MCF 10A (cell line): Measurements from ENCODE around the gene IQSEC1. TPM values are rescaled to one million over a fixed set of nuclear protein-coding genes. Genes with fewer than 3 reads are reported as not detected.

Source experiments
- BruUV-seq: library from RNA; stranded (reverse); fragments of 400-500 nt; replicated peaks from 2 replicates; lab custom pipeline; 2021; lab: Mats Ljungman, UMichigan
- CTCF ChIA-PET: fragments of 300-600 bp; sonication (Branson Sonifier 250); formaldehyde crosslinking; extraction: SDS; loops from one replicate; lab custom pipeline; 2021; ENCODE audit warnings: antibody characterized with exemption, inconsistent platforms; lab: Yijun Ruan, JAX
- POLR2A ChIA-PET: fragments of 300-600, 350-650 bp; sonication (Branson Sonifier 250); formaldehyde crosslinking; extraction: SDS; loops from one replicate; lab custom pipeline; 2020; ENCODE audit warnings: antibody characterized with exemption, inconsistent platforms; lab: Yijun Ruan, JAX
- DNase-seq: peaks from one replicate; pipeline ENCODE4 v3.0.0-alpha.2; 2018; ENCODE audit not compliant: unreplicated experiment
- H3K27ac Mint-ChIP-seq: one replicate; pipeline ENCODE4 v1.8.0; 2022; ENCODE audit warnings: mild to moderate bottlenecking, low read depth, mixed read lengths; ENCODE audit not compliant: unreplicated experiment
- H3K27me3 Mint-ChIP-seq: one replicate; pipeline ENCODE4 v1.8.0; 2022; ENCODE audit warnings: mixed read lengths; ENCODE audit not compliant: insufficient read depth, unreplicated experiment
- H3K36me3 Mint-ChIP-seq: one replicate; pipeline ENCODE4 v1.8.0; 2022; ENCODE audit warnings: mild to moderate bottlenecking, moderate library complexity, mixed read lengths; ENCODE audit not compliant: insufficient read depth, unreplicated experiment
- H3K4me1 Mint-ChIP-seq: one replicate; pipeline ENCODE4 v1.8.0; 2022; ENCODE audit warnings: mixed read lengths; ENCODE audit not compliant: insufficient read depth, unreplicated experiment
- H3K4me3 Mint-ChIP-seq: one replicate; pipeline ENCODE4 v1.8.0; 2022; ENCODE audit warnings: mild to moderate bottlenecking, moderate library complexity, mixed read lengths; ENCODE audit not compliant: unreplicated experiment
- H3K9me3 Mint-ChIP-seq: one replicate; pipeline ENCODE4 v1.8.0; 2022; ENCODE audit warnings: mixed read lengths; ENCODE audit not compliant: unreplicated experiment
- intact Hi-C: fragments of 100-400 bp; cut with micrococcal nuclease; formaldehyde crosslinking; loops from 2 replicates; pipeline ENCODE4 v1.14.1; 2022
- total RNA-seq: library from RNA; stranded (reverse); gene quantifications from 2 replicates; pipeline ENCODE4 v1.2.3, GENCODE V29; 2022
- TF ChIP-seq, protein P1 (sequence below): fragments of 200-600 bp; IDR thresholded peaks from one replicate; pipeline ENCODE4 v1.8.0; 2022; ENCODE audit warnings: antibody characterized with exemption, mild to moderate bottlenecking; ENCODE audit not compliant: unreplicated experiment

Gene IQSEC1
- total RNA-seq, 1 experiment from 2014 or later: 18.7 TPM

DNA sequence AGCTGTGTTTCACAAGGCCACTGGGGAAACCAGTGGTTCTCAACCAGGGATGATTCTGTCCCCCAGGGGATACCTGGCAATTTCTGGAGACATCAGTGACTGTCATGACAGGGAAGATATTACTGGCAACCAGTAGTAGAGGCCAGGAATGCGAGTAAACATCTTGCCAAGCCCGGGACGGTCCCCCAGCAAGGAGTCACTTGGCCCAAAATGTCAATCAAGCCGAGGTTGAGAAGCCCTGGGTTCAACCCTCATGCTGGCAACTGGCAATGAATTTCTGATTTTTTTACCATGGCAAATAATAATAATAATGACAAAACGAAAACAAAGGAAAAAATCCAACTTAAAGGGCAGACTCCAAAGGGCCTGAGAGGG is 166.3 kb downstream of the IQSEC1 start:
- no peak for DNase-seq
- Mint-ChIP-seq H3K27ac (no peak overlapping the region), H3K9me3 (no peaks in the 10 kb centered on the region), H3K4me3 (no peak overlapping the region), H3K4me1 (no peaks in the 10 kb centered on the region), H3K36me3 (peaks cover 25% of the 10 kb centered on the region), H3K27me3 (no peaks in the 10 kb centered on the region)
- ChIA-PET POLR2A (no interaction called here), CTCF (interaction anchor here (0.5 to 1.0 kb wide), 3 partner anchors 97 to 1509 kb away, joined by 3 to 4 read pairs (median 3); no protein-coding TSS in a partner anchor)
- TF ChIP-seq, protein P1, sequence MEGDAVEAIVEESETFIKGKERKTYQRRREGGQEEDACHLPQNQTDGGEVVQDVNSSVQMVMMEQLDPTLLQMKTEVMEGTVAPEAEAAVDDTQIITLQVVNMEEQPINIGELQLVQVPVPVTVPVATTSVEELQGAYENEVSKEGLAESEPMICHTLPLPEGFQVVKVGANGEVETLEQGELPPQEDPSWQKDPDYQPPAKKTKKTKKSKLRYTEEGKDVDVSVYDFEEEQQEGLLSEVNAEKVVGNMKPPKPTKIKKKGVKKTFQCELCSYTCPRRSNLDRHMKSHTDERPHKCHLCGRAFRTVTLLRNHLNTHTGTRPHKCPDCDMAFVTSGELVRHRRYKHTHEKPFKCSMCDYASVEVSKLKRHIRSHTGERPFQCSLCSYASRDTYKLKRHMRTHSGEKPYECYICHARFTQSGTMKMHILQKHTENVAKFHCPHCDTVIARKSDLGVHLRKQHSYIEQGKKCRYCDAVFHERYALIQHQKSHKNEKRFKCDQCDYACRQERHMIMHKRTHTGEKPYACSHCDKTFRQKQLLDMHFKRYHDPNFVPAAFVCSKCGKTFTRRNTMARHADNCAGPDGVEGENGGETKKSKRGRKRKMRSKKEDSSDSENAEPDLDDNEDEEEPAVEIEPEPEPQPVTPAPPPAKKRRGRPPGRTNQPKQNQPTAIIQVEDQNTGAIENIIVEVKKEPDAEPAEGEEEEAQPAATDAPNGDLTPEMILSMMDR: no peak
- BruUV-seq: no TSS peak
- intact Hi-C loops: no loop called here

DNA sequence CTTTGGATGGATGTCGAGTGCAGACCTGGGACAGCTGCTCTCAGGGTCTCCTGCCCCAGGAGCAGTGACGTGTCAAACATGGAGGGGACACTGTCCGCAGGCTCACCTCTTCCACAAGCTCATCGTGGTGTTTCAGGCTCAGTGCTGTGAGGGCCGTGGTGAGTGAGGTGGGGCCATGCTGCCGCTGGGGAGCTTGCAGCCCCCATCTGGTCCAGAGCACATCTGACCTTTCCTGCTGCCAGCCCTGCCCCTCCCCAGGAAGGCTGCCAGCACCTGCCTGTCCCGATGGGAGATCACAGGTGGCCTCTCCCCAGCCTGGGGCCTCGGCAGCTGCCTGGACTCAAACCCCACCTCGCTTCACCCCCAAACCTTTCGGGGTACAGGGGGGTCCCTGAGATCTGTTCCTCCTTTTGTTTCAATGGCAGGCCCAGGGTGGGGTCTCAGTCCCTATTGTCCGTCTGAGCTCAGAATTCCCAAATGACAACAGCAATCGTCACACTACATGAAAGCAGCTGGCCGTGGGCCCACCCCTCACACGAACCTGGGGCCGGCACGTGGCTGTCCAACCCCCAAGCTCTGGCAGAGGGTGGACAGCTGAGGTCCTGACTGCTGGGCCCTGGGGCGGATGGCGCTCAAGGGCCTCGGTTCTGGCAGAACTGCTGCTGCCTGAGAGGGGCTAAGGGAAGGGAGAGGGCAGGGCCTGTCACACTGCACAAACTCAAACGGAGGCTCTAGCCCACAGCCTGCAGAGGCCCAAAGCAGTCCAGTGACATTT is 166.9 kb downstream of the IQSEC1 start:
- CTCF ChIA-PET: interaction anchor here (0.9 to 1.0 kb wide), 4 partner anchors 14 to 342 kb away, joined by 3 to 4 read pairs (median 4); no protein-coding TSS in a partner anchor
- H3K27me3 Mint-ChIP-seq: no peaks in the 10 kb centered on the region
- TF ChIP-seq, protein P1: no peak

DNA sequence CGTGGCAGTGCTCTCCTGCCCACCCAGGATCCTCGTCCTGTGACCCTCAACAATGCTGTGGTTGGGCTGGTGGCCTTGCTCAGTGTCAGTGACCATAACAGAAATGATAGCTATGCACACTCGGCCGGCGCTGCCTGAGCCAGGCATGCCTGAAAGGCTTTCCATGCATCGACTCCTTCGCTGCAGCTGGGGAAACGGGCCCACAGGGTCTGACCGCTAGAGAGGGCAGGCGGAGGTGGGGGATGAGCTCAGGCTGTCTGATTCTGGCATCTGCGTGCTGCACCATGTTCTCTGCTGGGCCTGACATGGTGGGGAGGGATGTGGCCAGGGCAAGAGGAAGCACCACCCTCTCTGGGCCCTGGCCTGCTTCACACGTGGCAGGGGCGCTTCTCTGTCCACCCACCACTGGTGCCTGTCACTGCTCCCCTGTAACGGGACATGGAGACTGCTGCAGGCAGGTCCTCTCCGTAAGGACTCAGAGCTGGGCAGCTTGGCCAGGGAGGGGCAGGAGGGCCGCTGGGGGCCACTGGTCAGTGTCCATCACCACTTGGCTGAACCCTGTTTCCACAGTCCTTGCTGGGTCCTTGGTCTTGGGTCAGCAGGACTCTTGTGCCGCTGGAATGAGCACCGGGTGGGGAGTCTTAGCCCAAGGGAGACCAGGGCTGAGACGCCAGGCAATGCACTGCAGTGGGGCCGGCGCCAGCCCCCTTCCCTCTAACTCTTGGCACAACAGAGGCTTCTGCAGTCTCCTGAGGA is 167.7 kb downstream of the IQSEC1 start:
- H3K4me1 Mint-ChIP-seq: no peaks in the 10 kb centered on the region
- no peaks in the 10 kb centered on the region for H3K9me3 Mint-ChIP-seq
- no peak for DNase-seq
- ChIA-PET CTCF (interaction anchor here (1.0 kb wide), 2 partner anchors 14 to 38 kb away, joined by 3 to 4 read pairs; no protein-coding TSS in a partner anchor), POLR2A (no interaction called here)
- peaks cover 36% of the 10 kb centered on the region for H3K36me3 Mint-ChIP-seq
- no peak overlapping the region for H3K27ac Mint-ChIP-seq
- intact Hi-C loops: no loop called here
- no peaks in the 10 kb centered on the region for H3K27me3 Mint-ChIP-seq
- BruUV-seq: no TSS peak
- TF ChIP-seq, protein P1: no peak
- no peak overlapping the region for H3K4me3 Mint-ChIP-seq

More for the DNA sequence above, 166.9 kb downstream of the IQSEC1 start:
- no peaks in the 10 kb centered on the region for H3K9me3 Mint-ChIP-seq
- peaks cover 28% of the 10 kb centered on the region for H3K36me3 Mint-ChIP-seq
- no TSS peak for BruUV-seq
- no peak for DNase-seq
- no peaks in the 10 kb centered on the region for H3K4me1 Mint-ChIP-seq
- intact Hi-C loops: no loop called here
- no peak overlapping the region for H3K4me3 Mint-ChIP-seq
- POLR2A ChIA-PET: no interaction called here
- H3K27ac Mint-ChIP-seq: no peak overlapping the region

DNA sequence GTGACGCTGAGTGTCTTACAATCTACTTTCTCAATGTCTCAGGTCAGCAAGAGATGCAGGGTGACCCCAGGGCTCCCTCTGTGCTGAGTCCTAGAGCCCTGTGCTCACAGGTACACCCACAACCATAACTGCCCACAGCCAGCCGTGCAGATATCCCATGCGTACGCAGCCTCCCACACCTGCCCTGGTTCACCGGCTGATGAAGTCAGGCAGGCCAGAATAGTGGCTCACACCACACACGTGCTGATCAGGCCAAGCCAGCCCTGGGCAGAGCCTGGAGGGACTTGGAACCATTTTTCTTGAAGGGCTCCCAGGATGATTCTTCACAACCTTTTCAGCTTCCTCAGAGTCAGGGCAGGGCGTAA is 168.3 kb downstream of the IQSEC1 start:
- DNase-seq: no peak
- BruUV-seq: no TSS peak
- POLR2A ChIA-PET: no interaction called here
- TF ChIP-seq, protein P1: no peak
- no peaks in the 10 kb centered on the region for H3K27me3 Mint-ChIP-seq
- intact Hi-C loops: no loop called here
- H3K4me1 Mint-ChIP-seq: no peaks in the 10 kb centered on the region
- no peak overlapping the region for H3K27ac Mint-ChIP-seq
- peaks cover 39% of the 10 kb centered on the region for H3K36me3 Mint-ChIP-seq
- H3K4me3 Mint-ChIP-seq: no peak overlapping the region
- no peaks in the 10 kb centered on the region for H3K9me3 Mint-ChIP-seq
- CTCF ChIA-PET: no interaction called here
